IMR-90 (cell line): Measurements from ENCODE around the gene C1QTNF8. TPM values are rescaled to one million over a fixed set of nuclear protein-coding genes. Genes with fewer than 3 reads are reported as not detected.

ENCODE experiments used
- ATAC-seq: fragments of 200-7000 bp; cut with Tn5 transposase; 2 replicates; pipeline ENCODE4 v1.9.1; 2020; ENCODE audit warnings: low read depth, mild to moderate bottlenecking, moderate library complexity
- BruUV-seq: library from RNA; stranded (reverse); fragments of 400-500 nt; replicated peaks from 2 replicates; lab custom pipeline; 2021; lab: Mats Ljungman, UMichigan
- CTCF ChIA-PET: fragments of 300-600 bp; formaldehyde crosslinking; extraction: SDS; loops from one replicate; lab custom pipeline; 2021; ENCODE audit warnings: antibody characterized with exemption; lab: Yijun Ruan, JAX
- POLR2A ChIA-PET: fragments of 300-600 bp; sonication (Branson Sonifier 250); formaldehyde crosslinking; loops from one replicate; lab custom pipeline; 2022; ENCODE audit warnings: antibody characterized with exemption; ENCODE audit not compliant: unreplicated experiment; lab: Charles Lee
- DNase-seq: peaks from one replicate; pipeline ENCODE4 v3.0.0; 2013
- H2AFZ ChIP-seq: replicated peaks from 2 replicates; pipeline ENCODE3; 2013; ENCODE audit warnings: low read length, mild to moderate bottlenecking; ENCODE audit not compliant: poor library complexity
- H2AK5ac ChIP-seq: 2 replicates; pipeline ENCODE4 v1.6.1; 2013; ENCODE audit warnings: low read depth, low read length, inconsistent platforms
- H2AK9ac ChIP-seq: replicated peaks from 2 replicates; pipeline ENCODE3; 2013; ENCODE audit warnings: mild to moderate bottlenecking, low read depth, low read length, moderate library complexity; ENCODE audit not compliant: poor library complexity
- H2BK120ac ChIP-seq: 2 replicates; pipeline ENCODE4 v1.6.1; 2013; ENCODE audit warnings: low read depth, low read length, inconsistent platforms
- H2BK15ac ChIP-seq: 3 replicates; pipeline ENCODE4 v1.6.1; 2013; ENCODE audit warnings: low read depth, low read length, inconsistent platforms
- H2BK20ac ChIP-seq: 2 replicates; pipeline ENCODE4 v1.6.1; 2013; ENCODE audit warnings: low read depth, mild to moderate bottlenecking, inconsistent platforms, low read length, moderate library complexity
- H2BK5ac ChIP-seq: 2 replicates; pipeline ENCODE4 v1.6.1; 2013; ENCODE audit warnings: mild to moderate bottlenecking, low read depth, low read length, inconsistent platforms; ENCODE audit not compliant: poor library complexity, severe bottlenecking
- H3K14ac ChIP-seq: replicated peaks from 2 replicates; pipeline ENCODE4 v1.6.1; 2013; ENCODE audit warnings: low read depth, low read length, inconsistent platforms
- H3K18ac ChIP-seq: 2 replicates; pipeline ENCODE4 v1.6.1; 2013; ENCODE audit warnings: low read depth, low read length, control low read depth
- H3K23ac ChIP-seq: 2 replicates; pipeline ENCODE4 v1.6.1; 2013; ENCODE audit warnings: low read depth, low read length, inconsistent platforms
- H3K27ac ChIP-seq: 2 replicates; pipeline ENCODE4 v1.5.1; 2013; ENCODE audit warnings: mild to moderate bottlenecking, control low read depth, low read length; ENCODE audit not compliant: insufficient read depth
- H3K27me3 ChIP-seq: 2 replicates; pipeline ENCODE4 v1.6.1; 2013; ENCODE audit warnings: low read length; ENCODE audit not compliant: control insufficient read depth, insufficient read depth
- H3K36me3 ChIP-seq: 2 replicates; pipeline ENCODE4 v1.6.1; 2013; ENCODE audit warnings: low read length, mixed read lengths; ENCODE audit not compliant: control insufficient read depth, insufficient read depth
- H3K4ac ChIP-seq: 2 replicates; pipeline ENCODE4 v1.6.1; 2013; ENCODE audit warnings: low read depth, low read length, inconsistent platforms
- H3K4me1 ChIP-seq: 2 replicates; pipeline ENCODE4 v1.6.1; 2013; ENCODE audit warnings: low read length, mixed read lengths; ENCODE audit not compliant: control insufficient read depth, insufficient read depth
- H3K4me2 ChIP-seq: 2 replicates; pipeline ENCODE4 v1.6.1; 2013; ENCODE audit warnings: low read depth, mild to moderate bottlenecking, control low read depth, low read length, moderate library complexity
- H3K4me3 ChIP-seq: 2 replicates; pipeline ENCODE4 v1.5.1; 2013; ENCODE audit warnings: low read depth, mild to moderate bottlenecking, control low read depth, low read length, moderate library complexity; ENCODE audit not compliant: insufficient read depth
- H3K56ac ChIP-seq: 2 replicates; pipeline ENCODE4 v1.6.1; 2013; ENCODE audit warnings: low read length, inconsistent platforms; ENCODE audit not compliant: insufficient read depth; ENCODE audit errors: extremely low read depth
- H3K79me1 ChIP-seq, 2 experiments: 2 replicates each; pipeline ENCODE4 v1.6.1; 2013; ENCODE audit warnings: low read length in 2 of 2, inconsistent platforms in 1 of 2, low read depth in 1 of 2
- H3K9ac ChIP-seq: 2 replicates; pipeline ENCODE4 v1.6.1; 2013; ENCODE audit warnings: low read depth, low read length, control low read depth
- H3K9me1 ChIP-seq: 2 replicates; pipeline ENCODE4 v1.6.1; 2013; ENCODE audit warnings: low read length, inconsistent platforms; ENCODE audit not compliant: insufficient read depth
- H3K9me3 ChIP-seq: 2 replicates; pipeline ENCODE4 v1.6.1; 2013; ENCODE audit warnings: low read length; ENCODE audit not compliant: control insufficient read depth, insufficient read depth
- H4K20me1 ChIP-seq: 2 replicates; pipeline ENCODE4 v1.6.1; 2013; ENCODE audit warnings: low read length, inconsistent platforms; ENCODE audit not compliant: insufficient read depth
- H4K5ac ChIP-seq: 2 replicates; pipeline ENCODE4 v1.6.1; 2013; ENCODE audit warnings: mild to moderate bottlenecking, low read depth, low read length, control low read depth
- H4K8ac ChIP-seq, 2 experiments: 2 replicates each; pipeline ENCODE4 v1.6.1; 2013; ENCODE audit warnings: low read depth in 2 of 2, low read length in 2 of 2, control low read depth in 1 of 2, inconsistent platforms in 1 of 2
- H4K91ac ChIP-seq: 2 replicates; pipeline ENCODE4 v1.6.1; 2013; ENCODE audit warnings: low read depth, low read length, inconsistent platforms; ENCODE audit not compliant: insufficient read depth
- BHLHE40 ChIP-seq: fragments of 150-350 bp; IDR thresholded peaks from 2 replicates; pipeline ENCODE4 v1.6.1; 2016; ENCODE audit warnings: mild to moderate bottlenecking, low read depth, low read length
- CEBPB ChIP-seq: IDR thresholded peaks from 2 replicates; pipeline ENCODE4 v1.6.1; 2012; ENCODE audit warnings: low read depth, low read length, improper control_type of control experiment
- FOS ChIP-seq: fragments of 150-350 bp; IDR thresholded peaks from 2 replicates; pipeline ENCODE4 v1.6.1; 2016; ENCODE audit warnings: low read depth, low read length
- MAFK ChIP-seq: IDR thresholded peaks from 2 replicates; pipeline ENCODE4 v1.6.1; 2012; ENCODE audit warnings: low read depth, low read length, improper control_type of control experiment
- MAZ ChIP-seq: IDR thresholded peaks from 2 replicates; pipeline ENCODE4 v1.6.1; 2012; ENCODE audit warnings: low read depth, mild to moderate bottlenecking, low read length, improper control_type of control experiment, moderate library complexity, borderline replicate concordance
- MXI1 ChIP-seq: IDR thresholded peaks from 2 replicates; pipeline ENCODE4 v1.6.1; 2012; ENCODE audit warnings: low read depth, mild to moderate bottlenecking, low read length, moderate library complexity, borderline replicate concordance
- NFE2L2 ChIP-seq: fragments of 150-350 bp; IDR thresholded peaks from 2 replicates; pipeline ENCODE4 v1.6.1; 2016; ENCODE audit warnings: low read depth, mild to moderate bottlenecking, low read length
- POLR2A ChIP-seq: IDR thresholded peaks from 2 replicates; pipeline ENCODE4 v1.6.1; 2012; ENCODE audit warnings: mild to moderate bottlenecking, low read depth, low read length
- RAD21 ChIP-seq: IDR thresholded peaks from 2 replicates; pipeline ENCODE4 v1.6.1; 2012; ENCODE audit warnings: low read length, improper control_type of control experiment
- RCOR1 ChIP-seq: IDR thresholded peaks from 2 replicates; pipeline ENCODE4 v1.6.1; 2012; ENCODE audit warnings: mild to moderate bottlenecking, low read length, improper control_type of control experiment; ENCODE audit not compliant: insufficient replicate concordance
- RFX5 ChIP-seq: IDR thresholded peaks from 2 replicates; pipeline ENCODE4 v1.8.0; 2012; ENCODE audit warnings: low read depth, mild to moderate bottlenecking, low read length, moderate library complexity
- SMC3 ChIP-seq: fragments of 150-350 bp; IDR thresholded peaks from 2 replicates; pipeline ENCODE4 v1.6.1; 2016; ENCODE audit warnings: low read depth, mild to moderate bottlenecking, antibody characterized with exemption, low read length, moderate library complexity
- USF2 ChIP-seq: fragments of 150-350 bp; IDR thresholded peaks from 2 replicates; pipeline ENCODE4 v1.6.1; 2017; ENCODE audit warnings: mild to moderate bottlenecking, antibody characterized with exemption, low read length, low read depth
- WGBS, 2 experiments: methylation state at CpG; one replicate each; pipeline versions ENCODE4 v1.1.5 to v1.1.7; 2013; ENCODE audit warnings: missing lambda C conversion rate in 2 of 2; ENCODE audit not compliant: insufficient read length in 1 of 2; ENCODE audit errors: extremely low coverage in 2 of 2; 5-methylcytosine and 5-hydroxymethylcytosine counted together
- dilution Hi-C: fragments of 300-500 bp; cut with HindIII; formaldehyde crosslinking; loops from one replicate; pipeline ENCODE4 v1.14.3; 2018; ENCODE audit warnings: low sequenced_read_pairs; ENCODE audit not compliant: unreplicated experiment
- in situ Hi-C: fragments of 300-500 bp; cut with MboI; formaldehyde crosslinking; loops from 3 replicates; pipeline ENCODE4 v1.14.3; 2019; ENCODE audit warnings: low sequenced_read_pairs, inconsistent platforms, mixed read lengths
- intact Hi-C: fragments of 100-400 bp; cut with micrococcal nuclease; formaldehyde crosslinking; loops from 2 replicates; pipeline ENCODE4 v1.10.0; 2022
- polyA plus RNA-seq, 3 experiments: library from polyadenylated mRNA; depleted of rRNA; stranded (reverse); fragments of >200 nt; gene quantifications; 2 replicates each; pipeline ENCODE4 v1.2.3, GENCODE V29; 2012; ENCODE audit warnings: low replicate concordance in 1 of 3
- total RNA-seq: library from RNA; depleted of rRNA; stranded (reverse); fragments of >200 nt; gene quantifications from 2 replicates; pipeline ENCODE4 v1.2.3, GENCODE V29; 2012
- TF ChIP-seq, protein P1 (sequence below): conservative IDR thresholded peaks from 2 replicates; pipeline ENCODE4 v1.5.1; 2012; ENCODE audit warnings: mild to moderate bottlenecking, low read depth, low read length, improper control_type of control experiment
- TF ChIP-seq, protein P2 (sequence below): fragments of 150-350 bp; IDR thresholded peaks from 2 replicates; pipeline ENCODE4 v1.6.1; 2016; ENCODE audit warnings: low read depth, mild to moderate bottlenecking, low read length, moderate library complexity, borderline replicate concordance

C1QTNF8 gene
- total and polyA plus RNA-seq, 2 of the 4 experiments (the other 2 are of a cell fraction) = not detected

DNA sequence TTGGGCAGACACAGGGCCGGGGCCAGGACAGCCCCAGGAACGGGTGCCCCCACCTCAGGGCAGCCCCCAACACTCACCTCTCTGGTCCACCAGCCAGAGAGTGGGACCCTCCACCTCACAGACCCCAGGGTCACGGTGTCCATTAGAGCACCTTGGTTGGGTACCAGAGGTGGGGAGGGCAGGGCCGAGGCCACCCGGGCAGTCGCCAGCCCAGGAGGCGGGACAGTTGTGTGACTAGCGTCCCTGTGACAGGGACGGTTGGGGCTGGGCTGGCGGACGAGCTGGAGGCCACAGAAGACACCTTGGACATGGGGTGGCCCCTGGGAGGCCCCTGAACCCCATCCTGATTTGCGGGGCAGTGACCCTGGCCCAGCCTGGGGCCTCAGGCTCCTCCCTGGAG is 11.7 kb upstream of the C1QTNF8 start:
- Histone ChIP-seq H3K79me1 (no peaks in the 10 kb centered on the region), H3K4me1 (0 out of 2 replicates have a peak, but pooled peaks cover 2% of the 10 kb centered on the region), H3K4me2 (no peak overlapping the region), H2AK9ac (no peak overlapping the region), H2BK5ac (no peak overlapping the region), H4K8ac (no peak overlapping the region), H3K9me3 (no peaks in the 10 kb centered on the region), H3K56ac (no peak overlapping the region), H2BK120ac (no peak overlapping the region), H2BK15ac (no peak overlapping the region), H2BK20ac (no peak overlapping the region), H3K23ac (no peak overlapping the region), H3K9ac (no peak overlapping the region), H3K14ac (no peak overlapping the region), H2AFZ (no peak overlapping the region), H3K27me3 (peaks cover 60% of the 10 kb centered on the region), H3K4me3 (no peak overlapping the region), H4K5ac (no peak overlapping the region), H3K4ac (no peak overlapping the region), H3K18ac (no peak overlapping the region), H2AK5ac (no peak overlapping the region), H3K9me1 (no peaks in the 10 kb centered on the region), H4K91ac (no peak overlapping the region), H4K20me1 (no peaks in the 10 kb centered on the region; the same call in 1 of the 2 replicates), H3K36me3 (no peaks in the 10 kb centered on the region), H3K27ac (no peak overlapping the region)
- WGBS, 2 experiments = 69% methylated on average over 8 of the region's 12 CpGs; no CpG with 5 or more reads in 1 of the 2 experiments
- ATAC-seq (no peak), DNase-seq (no peak)
- TF ChIP-seq, protein P1, sequence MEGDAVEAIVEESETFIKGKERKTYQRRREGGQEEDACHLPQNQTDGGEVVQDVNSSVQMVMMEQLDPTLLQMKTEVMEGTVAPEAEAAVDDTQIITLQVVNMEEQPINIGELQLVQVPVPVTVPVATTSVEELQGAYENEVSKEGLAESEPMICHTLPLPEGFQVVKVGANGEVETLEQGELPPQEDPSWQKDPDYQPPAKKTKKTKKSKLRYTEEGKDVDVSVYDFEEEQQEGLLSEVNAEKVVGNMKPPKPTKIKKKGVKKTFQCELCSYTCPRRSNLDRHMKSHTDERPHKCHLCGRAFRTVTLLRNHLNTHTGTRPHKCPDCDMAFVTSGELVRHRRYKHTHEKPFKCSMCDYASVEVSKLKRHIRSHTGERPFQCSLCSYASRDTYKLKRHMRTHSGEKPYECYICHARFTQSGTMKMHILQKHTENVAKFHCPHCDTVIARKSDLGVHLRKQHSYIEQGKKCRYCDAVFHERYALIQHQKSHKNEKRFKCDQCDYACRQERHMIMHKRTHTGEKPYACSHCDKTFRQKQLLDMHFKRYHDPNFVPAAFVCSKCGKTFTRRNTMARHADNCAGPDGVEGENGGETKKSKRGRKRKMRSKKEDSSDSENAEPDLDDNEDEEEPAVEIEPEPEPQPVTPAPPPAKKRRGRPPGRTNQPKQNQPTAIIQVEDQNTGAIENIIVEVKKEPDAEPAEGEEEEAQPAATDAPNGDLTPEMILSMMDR = no peak
- no peak for TF ChIP-seq BHLHE40
- TF ChIP-seq MAZ = no peak
- no peak for TF ChIP-seq MAFK
- TF ChIP-seq NFE2L2 = no peak
- TF ChIP-seq RCOR1 = no peak
- TF ChIP-seq, protein P2, sequence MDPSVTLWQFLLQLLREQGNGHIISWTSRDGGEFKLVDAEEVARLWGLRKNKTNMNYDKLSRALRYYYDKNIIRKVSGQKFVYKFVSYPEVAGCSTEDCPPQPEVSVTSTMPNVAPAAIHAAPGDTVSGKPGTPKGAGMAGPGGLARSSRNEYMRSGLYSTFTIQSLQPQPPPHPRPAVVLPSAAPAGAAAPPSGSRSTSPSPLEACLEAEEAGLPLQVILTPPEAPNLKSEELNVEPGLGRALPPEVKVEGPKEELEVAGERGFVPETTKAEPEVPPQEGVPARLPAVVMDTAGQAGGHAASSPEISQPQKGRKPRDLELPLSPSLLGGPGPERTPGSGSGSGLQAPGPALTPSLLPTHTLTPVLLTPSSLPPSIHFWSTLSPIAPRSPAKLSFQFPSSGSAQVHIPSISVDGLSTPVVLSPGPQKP = no peak
- TF ChIP-seq CEBPB = no peak
- TF ChIP-seq FOS = no peak
- no peak for TF ChIP-seq USF2
- no peak for TF ChIP-seq SMC3
- TF ChIP-seq RAD21 = no peak
- TF ChIP-seq POLR2A = no peak
- TF ChIP-seq RFX5 = no peak
- TF ChIP-seq MXI1 = no peak
- CTCF ChIA-PET = no interaction called here
- POLR2A ChIA-PET = no interaction called here
- in situ Hi-C loops (no loop called here), intact Hi-C loops (no loop called here), dilution Hi-C loops (no loop called here)
- BruUV-seq = no TSS peak
